H1 (cell line): ENCODE measurements around the gene SPON2. TPM values are rescaled to one million over a fixed set of nuclear protein-coding genes. Genes with fewer than 3 reads are reported as not detected.

Source experiments
- CHD1 ChIP-seq: IDR thresholded peaks from 2 replicates; pipeline ENCODE4 v1.6.1; 2012; ENCODE audit warnings: low read depth, low read length, improper control_type of control experiment
- CTBP2 ChIP-seq: IDR thresholded peaks from 2 replicates; pipeline ENCODE4 v1.7.0; 2011; ENCODE audit warnings: borderline replicate concordance, mild to moderate bottlenecking, moderate library complexity, mixed read lengths, low read length; ENCODE audit not compliant: insufficient read depth, insufficient read length
- CTCF ChIP-seq, 3 experiments: IDR thresholded peaks; 1 replicate in 2 of 3; 2 replicates in 1 of 3; pipeline versions ENCODE4 v1.5.1 to v1.6.1; 2011; ENCODE audit warnings: low read length in 3 of 3, mild to moderate bottlenecking in 3 of 3, inconsistent platforms in 2 of 3, low read depth in 1 of 3, moderate library complexity in 1 of 3; ENCODE audit not compliant: insufficient read depth in 1 of 3; ENCODE audit errors: control extremely low read depth in 1 of 3
- EGR1 ChIP-seq: IDR thresholded peaks from 2 replicates; pipeline ENCODE4 v1.6.1; 2011; ENCODE audit warnings: low read depth, low read length, borderline replicate concordance
- EP300 ChIP-seq, 2 experiments: IDR thresholded peaks; 1 replicate in 1 of 2; 2 replicates in 1 of 2; pipeline ENCODE4 v1.6.1; 2011 to 2012; ENCODE audit warnings: low read depth in 2 of 2, low read length in 2 of 2, mild to moderate bottlenecking in 2 of 2, borderline replicate concordance in 1 of 2, inconsistent platforms in 1 of 2, moderate library complexity in 1 of 2
- GABPA ChIP-seq: IDR thresholded peaks from 2 replicates; pipeline ENCODE4 v1.6.1; 2011; ENCODE audit warnings: mild to moderate bottlenecking, low read length, moderate library complexity, borderline replicate concordance; ENCODE audit not compliant: insufficient read depth
- GTF2F1 ChIP-seq: IDR thresholded peaks from 2 replicates; pipeline ENCODE4 v1.6.1; 2012; ENCODE audit warnings: low read depth, low read length, improper control_type of control experiment, borderline replicate concordance
- HDAC2 ChIP-seq, 2 experiments: fragments of 300-600 bp in 1 of 2; sonication (generic) in 1 of 2; IDR thresholded peaks; 2 replicates each; pipeline ENCODE4 v1.6.1; 2011 to 2012; ENCODE audit warnings: low read depth in 2 of 2, low read length in 2 of 2, mild to moderate bottlenecking in 2 of 2, moderate library complexity in 2 of 2, borderline replicate concordance in 1 of 2, inconsistent platforms in 1 of 2
- HDAC6 ChIP-seq: IDR thresholded peaks from one replicate; pipeline ENCODE4 v1.7.1; 2012; ENCODE audit warnings: low read depth, mild to moderate bottlenecking, inconsistent platforms, low read length, moderate library complexity
- KDM1A ChIP-seq: fragments of 200-600, 300-600 bp; sonication (generic); IDR thresholded peaks from 2 replicates; pipeline ENCODE4 v1.7.1; 2016; ENCODE audit warnings: mild to moderate bottlenecking, low read length, borderline replicate concordance
- KDM4A ChIP-seq: IDR thresholded peaks from one replicate; pipeline ENCODE4 v1.7.1; 2012; ENCODE audit warnings: low read depth, mild to moderate bottlenecking, moderate library complexity, low read length, inconsistent platforms; ENCODE audit not compliant: severe bottlenecking
- KDM5A ChIP-seq: fragments of 200-600 bp; IDR thresholded peaks from 2 replicates; pipeline ENCODE4 v1.7.1; 2012; ENCODE audit warnings: mild to moderate bottlenecking, low read length, inconsistent platforms, mixed read lengths
- NRF1 ChIP-seq: IDR thresholded peaks from 2 replicates; pipeline ENCODE4 v1.6.1; 2011; ENCODE audit warnings: mild to moderate bottlenecking, low read depth, low read length, improper control_type of control experiment
- POU5F1 ChIP-seq: IDR thresholded peaks from 2 replicates; pipeline ENCODE4 v1.6.1; 2011; ENCODE audit warnings: low read depth, mild to moderate bottlenecking, low read length, moderate library complexity
- RXRA ChIP-seq: IDR thresholded peaks from 2 replicates; pipeline ENCODE4 v1.6.1; 2011; ENCODE audit warnings: low read depth, mild to moderate bottlenecking, low read length, moderate library complexity; ENCODE audit not compliant: insufficient read depth
- SP2 ChIP-seq: IDR thresholded peaks from 2 replicates; pipeline ENCODE4 v1.6.1; 2012; ENCODE audit warnings: mild to moderate bottlenecking, low read length, inconsistent platforms
- SUZ12 ChIP-seq: fragments of 200-600 bp; sonication (generic); IDR thresholded peaks from 2 replicates; pipeline ENCODE4 v1.6.1; 2012; ENCODE audit warnings: mild to moderate bottlenecking, inconsistent platforms, low read length, moderate library complexity, mixed read lengths
- TAF7 ChIP-seq: optimal IDR thresholded peaks from 2 replicates; pipeline ENCODE3; 2011; ENCODE audit warnings: low read depth, mild to moderate bottlenecking, inconsistent platforms, low read length, moderate library complexity, borderline replicate concordance
- TEAD4 ChIP-seq: IDR thresholded peaks from 2 replicates; pipeline ENCODE4 v1.6.1; 2012; ENCODE audit warnings: low read depth, low read length, inconsistent platforms, mixed read lengths
- USF2 ChIP-seq: IDR thresholded peaks from 2 replicates; pipeline ENCODE4 v1.6.1; 2011; ENCODE audit warnings: low read length, improper control_type of control experiment
- polyA plus RNA-seq, 7 experiments: library from polyadenylated mRNA; depleted of rRNA in 3 of 7; stranded (reverse) in 5 of 7; unstranded in 2 of 7; fragments of >200 nt in 5 of 7; fragments of 200-250 nt in 2 of 7; gene quantifications; 1 replicate in 5 of 7; 2 replicates in 1 of 7; 4 replicates in 1 of 7; pipeline versions ENCODE4 v1.2.1 to v1.2.3, GENCODE V29; 2011 to 2013; ENCODE audit warnings: missing spikeins in 2 of 7, mixed read lengths in 2 of 7
- total RNA-seq: library from RNA; stranded (reverse); fragmentation: NEBNext Ultra II Directional; extraction: Animal tissue kit (Norgen Biotek cat#: 25700); gene quantifications from 2 replicates; pipeline ENCODE4 v1.2.1, GENCODE V29; 2021

The SPON2 gene
- total and polyA plus RNA-seq, 2 of the 8 experiments (the other 6 are each of a cell fraction or from before 2014, with no cell fraction given), result 2.8 to 3.2 TPM

GRCh38 chr4:1172228-1172851, at the start of gene SPON2 (continued):
- TF ChIP-seq CTBP2, result no peak
- TF ChIP-seq CHD1, result no peak
- TF ChIP-seq POU5F1, result no peak
- no peak for TF ChIP-seq HDAC6
- TF ChIP-seq SUZ12, result peak; percentile 25
- TF ChIP-seq TEAD4, result no peak
- no peak for TF ChIP-seq SP2
- TF ChIP-seq KDM4A, result peak; percentile 38
- no peak for TF ChIP-seq NRF1
- no peak for TF ChIP-seq GTF2F1
- TF ChIP-seq KDM1A, result no peak
- TF ChIP-seq CTCF (IDR thresholded peaks at IDR 0.05; ENCODE audit: control extremely low read depth in 1 of 3, insufficient read depth in 1 of 3, low read depth in 1 of 3, low read length in 3 of 3), result no peak
- TF ChIP-seq TAF7, result no peak
- no peak for TF ChIP-seq USF2
- TF ChIP-seq GABPA, result no peak
- peak; percentile 43; the same call in 1 of the 2 replicates for TF ChIP-seq EGR1
- no peak for TF ChIP-seq HDAC2 (IDR thresholded peaks at IDR 0.05; ENCODE audit: borderline replicate concordance in 1 of 2, low read depth in 2 of 2, low read length in 2 of 2)
- TF ChIP-seq EP300 (IDR thresholded peaks at IDR 0.05; ENCODE audit: borderline replicate concordance in 1 of 2, low read depth in 2 of 2, low read length in 2 of 2), result no peak
- no peak for TF ChIP-seq RXRA
- no peak for TF ChIP-seq KDM5A
